Left ventricle myocardium inferior (tissue), 1 donor: ENCODE data around the gene SRSF12. TPM values are rescaled to one million over a fixed set of nuclear protein-coding genes. Genes with fewer than 3 reads are reported as not detected.

Experiments
- DNase-seq: peaks from one replicate; pipeline ENCODE4 v3.0.0-alpha.2; 2020
- H3K27ac ChIP-seq: fragments of 200-600 bp; replicated peaks from 2 replicates; pipeline ENCODE4 v1.8.0; 2021
- H3K27me3 ChIP-seq: fragments of 200-600 bp; 2 replicates; pipeline ENCODE4 v1.8.0; 2021; ENCODE audit warnings: low read depth
- H3K36me3 ChIP-seq: fragments of 200-600 bp; 2 replicates; pipeline ENCODE4 v1.8.0; 2021
- H3K4me1 ChIP-seq: fragments of 200-600 bp; 2 replicates; pipeline ENCODE4 v1.8.0; 2021
- H3K4me3 ChIP-seq: fragments of 200-600 bp; 2 replicates; pipeline ENCODE4 v1.8.0; 2021; ENCODE audit warnings: mild to moderate bottlenecking, moderate library complexity
- H3K9me3 ChIP-seq: fragments of 200-600 bp; replicated peaks from 2 replicates; pipeline ENCODE4 v1.8.0; 2021
- CTCF ChIP-seq: fragments of 200-600 bp; IDR thresholded peaks from 2 replicates; pipeline ENCODE4 v1.8.0; 2021; ENCODE audit warnings: antibody characterized with exemption, mild to moderate bottlenecking, borderline replicate concordance
- intact Hi-C: fragments of 100-400 bp; cut with micrococcal nuclease; formaldehyde crosslinking; loops from one replicate; pipeline ENCODE4 v1.11.0; 2022
- total RNA-seq: library from RNA; stranded (reverse); fragmentation: NEBNext Ultra II Directional; extraction: Animal tissue kit (Norgen Biotek cat#: 25700); gene quantifications from one replicate; pipeline ENCODE4 v1.2.1, GENCODE V29; 2021
- donor health status: DM: no; HTN: yes; CAD: no; lungs with severe emphysema.

The SRSF12 gene
- total RNA-seq, 1 donor from 2014 or later = not detected

GRCh38 chr6:89050155-89050554 lies 67.7 kb downstream of the SRSF12 start:
- no peak for TF ChIP-seq CTCF
- H3K27ac ChIP-seq = no peak overlapping the region
- DNase-seq = peak; percentile 40
- no peaks in the 10 kb centered on the region for H3K27me3 ChIP-seq
- H3K4me3 ChIP-seq = no peak overlapping the region
- H3K4me1 ChIP-seq = peaks cover 24% of the 10 kb centered on the region
- no peaks in the 10 kb centered on the region for H3K9me3 ChIP-seq
- intact Hi-C loops = no loop called here
- no peaks in the 10 kb centered on the region for H3K36me3 ChIP-seq

- peaks cover 29% of the 10 kb centered on the region for H3K4me1 ChIP-seq
- H3K36me3 ChIP-seq = no peaks in the 10 kb centered on the region
- no peak for DNase-seq
- H3K27me3 ChIP-seq = no peaks in the 10 kb centered on the region
- no peaks in the 10 kb centered on the region for H3K9me3 ChIP-seq
- TF ChIP-seq CTCF = no peak
- H3K27ac ChIP-seq = no peak overlapping the region
- intact Hi-C loops = no loop called here
- H3K4me3 ChIP-seq = no peak overlapping the region
Observed at GRCh38 chr6:89048985-89049384, 68.9 kb downstream of the SRSF12 start.

- Histone ChIP-seq H3K27ac (no peak overlapping the region), H3K36me3 (no peaks in the 10 kb centered on the region), H3K27me3 (no peaks in the 10 kb centered on the region), H3K9me3 (no peaks in the 10 kb centered on the region), H3K4me3 (no peak overlapping the region), H3K4me1 (peaks cover 29% of the 10 kb centered on the region)
- intact Hi-C loops = no loop called here
- no peak for TF ChIP-seq CTCF
- DNase-seq = no peak
Observed at GRCh38 chr6:89048288-89048923, 69.5 kb downstream of the SRSF12 start.

GRCh38 chr6:89047473-89047872 lies 70.4 kb downstream of the SRSF12 start:
- DNase-seq = no peak
- H3K9me3 ChIP-seq = no peaks in the 10 kb centered on the region
- no peak overlapping the region for H3K4me3 ChIP-seq
- no peaks in the 10 kb centered on the region for H3K27me3 ChIP-seq
- no peak overlapping the region for H3K27ac ChIP-seq
- no peak for TF ChIP-seq CTCF
- H3K4me1 ChIP-seq = peaks cover 29% of the 10 kb centered on the region
- H3K36me3 ChIP-seq = no peaks in the 10 kb centered on the region
- intact Hi-C loops = no loop called here

Other genes with a start within 250 kb of the SRSF12 start
- gene RNGTT, start 154.5 kb downstream of the SRSF12 start, total RNA-seq = 9.1 TPM
- gene PNRC1, start 37.3 kb downstream of the SRSF12 start, total RNA-seq = 180 TPM
- gene PM20D2, start 28.0 kb upstream of the SRSF12 start, total RNA-seq = 14.3 TPM
- not detected for gene GABRR1, start 99.3 kb upstream of the SRSF12 start, total RNA-seq
- gene GABRR2, start 197.2 kb upstream of the SRSF12 start, total RNA-seq = 0.69 TPM
- gene UBE2J1, start 234.7 kb upstream of the SRSF12 start, total RNA-seq = 13.1 TPM